ENCODE results near the gene PFKFB3.

GRCh38 chr10:6299743-6300105 is 97.0 kb downstream of the PFKFB3 start:
- no peak for TF ChIP-seq POLR2A (IDR thresholded peaks at IDR 0.05)
- TF ChIP-seq, protein P1, sequence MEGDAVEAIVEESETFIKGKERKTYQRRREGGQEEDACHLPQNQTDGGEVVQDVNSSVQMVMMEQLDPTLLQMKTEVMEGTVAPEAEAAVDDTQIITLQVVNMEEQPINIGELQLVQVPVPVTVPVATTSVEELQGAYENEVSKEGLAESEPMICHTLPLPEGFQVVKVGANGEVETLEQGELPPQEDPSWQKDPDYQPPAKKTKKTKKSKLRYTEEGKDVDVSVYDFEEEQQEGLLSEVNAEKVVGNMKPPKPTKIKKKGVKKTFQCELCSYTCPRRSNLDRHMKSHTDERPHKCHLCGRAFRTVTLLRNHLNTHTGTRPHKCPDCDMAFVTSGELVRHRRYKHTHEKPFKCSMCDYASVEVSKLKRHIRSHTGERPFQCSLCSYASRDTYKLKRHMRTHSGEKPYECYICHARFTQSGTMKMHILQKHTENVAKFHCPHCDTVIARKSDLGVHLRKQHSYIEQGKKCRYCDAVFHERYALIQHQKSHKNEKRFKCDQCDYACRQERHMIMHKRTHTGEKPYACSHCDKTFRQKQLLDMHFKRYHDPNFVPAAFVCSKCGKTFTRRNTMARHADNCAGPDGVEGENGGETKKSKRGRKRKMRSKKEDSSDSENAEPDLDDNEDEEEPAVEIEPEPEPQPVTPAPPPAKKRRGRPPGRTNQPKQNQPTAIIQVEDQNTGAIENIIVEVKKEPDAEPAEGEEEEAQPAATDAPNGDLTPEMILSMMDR (IDR thresholded peaks at IDR 0.05): no peak
